HCT116 (cell line): Measurements from ENCODE around the gene MIEF2. TPM values are rescaled to one million over a fixed set of nuclear protein-coding genes. Genes with fewer than 3 reads are reported as not detected.

ENCODE experiments used
- ATAC-seq: fragments of 200-7000 bp; cut with Tn5 transposase; 2 replicates; pipeline ENCODE4 v1.9.1; 2020; ENCODE audit warnings: mild to moderate bottlenecking, moderate library complexity
- BruUV-seq: library from RNA; stranded (reverse); fragments of 400-500 nt; replicated peaks from 2 replicates; lab custom pipeline; 2021; lab: Mats Ljungman, UMichigan
- CTCF ChIA-PET: fragments of 300-600 bp; sonication (Branson Sonifier 250); formaldehyde crosslinking; loops from one replicate; lab custom pipeline; 2021; ENCODE audit warnings: antibody characterized with exemption; lab: Charles Lee
- POLR2A ChIA-PET: fragments of 300-600, 350-600 bp; sonication (Branson Sonifier 250); formaldehyde crosslinking; loops from one replicate; lab custom pipeline; 2021; ENCODE audit warnings: antibody characterized with exemption; lab: Charles Lee
- RAD21 ChIA-PET, 2 experiments: fragments of 300-600 bp; sonication (Branson Sonifier 250); formaldehyde crosslinking; loops; one replicate each; lab custom pipeline; 2023; ENCODE audit warnings: low total read pairs in 2 of 2; ENCODE audit not compliant: uncharacterized antibody in 2 of 2, unreplicated experiment in 2 of 2, low non-redundant PET in 1 of 2; lab: Charles Lee
- DNase-seq: peaks from one replicate; pipeline ENCODE4 v3.0.0-alpha.2; 2010; ENCODE audit warnings: low read depth, low spot score
- H2AFZ ChIP-seq: fragments of 200-600 bp; shearing (Covaris generic), sonication (generic); 2 replicates; pipeline ENCODE4 v1.6.1; 2017; ENCODE audit warnings: low read depth, mixed run types, mixed read lengths, antibody characterized with exemption, low read length; ENCODE audit not compliant: poor library complexity, severe bottlenecking
- H3K27ac ChIP-seq: 2 replicates; pipeline ENCODE4 v1.5.1; 2012; ENCODE audit warnings: low read depth, low read length
- H3K27me3 ChIP-seq: fragments of 200-600 bp; sonication (generic); 2 replicates; pipeline ENCODE4 v1.6.1; 2016; ENCODE audit warnings: mixed run types, low read length, mixed read lengths; ENCODE audit not compliant: insufficient read depth
- H3K36me3 ChIP-seq, 2 experiments: fragments of 200-500 bp in 1 of 2; fragments of 200-600 bp in 1 of 2; sonication (Bioruptor generic) in 1 of 2; sonication (generic) in 1 of 2; 2 replicates each; pipeline versions ENCODE4 v1.5.1 to v1.6.1; 2014 to 2016; ENCODE audit warnings: low read length in 2 of 2, inconsistent platforms in 1 of 2, mixed read lengths in 1 of 2, mixed run types in 1 of 2; ENCODE audit not compliant: insufficient read depth in 2 of 2, control insufficient read depth in 1 of 2
- H3K4me1 ChIP-seq, 2 experiments: fragments of 200-600 bp in 1 of 2; sonication (generic) in 1 of 2; 2 replicates each; pipeline versions ENCODE4 v1.5.1 to v1.6.1; 2012 to 2017; ENCODE audit warnings: low read length in 2 of 2, inconsistent platforms in 1 of 2, mild to moderate bottlenecking in 1 of 2, mixed read lengths in 1 of 2, mixed run types in 1 of 2, moderate library complexity in 1 of 2; ENCODE audit not compliant: insufficient read depth in 2 of 2, control insufficient read depth in 1 of 2
- H3K4me2 ChIP-seq: fragments of 200-600 bp; sonication (generic); 2 replicates; pipeline ENCODE4 v1.6.1; 2017; ENCODE audit warnings: mixed run types, low read length, mixed read lengths
- H3K4me3 ChIP-seq, 2 experiments: fragments of 200-600 bp in 1 of 2; sonication (generic) in 1 of 2; replicated peaks in 1 of 2; 2 replicates each; pipeline ENCODE4 v1.5.1; 2011 to 2016; ENCODE audit warnings: low read length in 2 of 2, control low read depth in 1 of 2, low read depth in 1 of 2, mild to moderate bottlenecking in 1 of 2, mixed read lengths in 1 of 2, mixed run types in 1 of 2
- H3K79me2 ChIP-seq: fragments of 200-600 bp; sonication (generic); 2 replicates; pipeline ENCODE4 v1.6.1; 2017; ENCODE audit warnings: mild to moderate bottlenecking, mixed run types, low read length, moderate library complexity, mixed read lengths; ENCODE audit not compliant: insufficient read depth
- H3K9ac ChIP-seq: fragments of 200-600 bp; sonication (generic); 2 replicates; pipeline ENCODE4 v1.6.1; 2016; ENCODE audit warnings: low read length, mixed read lengths
- H3K9me2 ChIP-seq: fragments of 200-600 bp; sonication (generic), shearing (Covaris generic); 2 replicates; pipeline ENCODE4 v1.6.1; 2017; ENCODE audit warnings: mixed run types, mild to moderate bottlenecking, moderate library complexity; ENCODE audit not compliant: insufficient read depth
- H3K9me3 ChIP-seq, 2 experiments: fragments of 200-500 bp in 1 of 2; fragments of 200-600 bp in 1 of 2; sonication (Bioruptor generic) in 1 of 2; sonication (generic) in 1 of 2; 2 replicates each; pipeline ENCODE4 v1.6.1; 2014 to 2017; ENCODE audit warnings: low read length in 2 of 2, mixed read lengths in 2 of 2, inconsistent platforms in 1 of 2, low read depth in 1 of 2, mild to moderate bottlenecking in 1 of 2, mixed run types in 1 of 2, moderate library complexity in 1 of 2; ENCODE audit not compliant: control insufficient read depth in 1 of 2, insufficient read depth in 1 of 2
- H4K20me1 ChIP-seq: fragments of 200-600 bp; sonication (generic), shearing (Covaris generic); 2 replicates; pipeline ENCODE4 v1.6.1; 2017; ENCODE audit warnings: mixed run types, mild to moderate bottlenecking, moderate library complexity; ENCODE audit not compliant: insufficient read depth
- CBX3 ChIP-seq: IDR thresholded peaks from 2 replicates; pipeline ENCODE4 v1.6.1; 2012; ENCODE audit warnings: low read depth
- EGR1 ChIP-seq: IDR thresholded peaks from 2 replicates; pipeline ENCODE4 v1.6.1; 2012; ENCODE audit warnings: low read depth
- ELF1 ChIP-seq: IDR thresholded peaks from 2 replicates; pipeline ENCODE4 v1.6.1; 2012; ENCODE audit warnings: low read depth, borderline replicate concordance
- FOSL1 ChIP-seq: IDR thresholded peaks from 2 replicates; pipeline ENCODE4 v1.6.1; 2012; ENCODE audit warnings: low read depth
- POLR2AphosphoS5 ChIP-seq: IDR thresholded peaks from 2 replicates; pipeline ENCODE4 v1.6.1; 2011; ENCODE audit warnings: mild to moderate bottlenecking, low read depth, low read length, moderate library complexity
- SIN3A ChIP-seq: IDR thresholded peaks from 2 replicates; pipeline ENCODE4 v1.6.1; 2012; ENCODE audit warnings: low read depth
- SRF ChIP-seq: IDR thresholded peaks from 2 replicates; pipeline ENCODE4 v1.6.1; 2012; ENCODE audit warnings: low read depth
- TCF7L2 ChIP-seq: IDR thresholded peaks from 2 replicates; pipeline ENCODE4 v1.7.0; 2011; ENCODE audit warnings: borderline replicate concordance, inconsistent platforms; ENCODE audit not compliant: insufficient read depth, insufficient read length; ENCODE audit errors: extremely low read depth
- ZFX ChIP-seq: fragments of 450-650 bp; IDR thresholded peaks from 2 replicates; pipeline ENCODE4 v1.6.1; 2017
- ZNF274 ChIP-seq: fragments of 200-500 bp; sonication (Bioruptor generic); IDR thresholded peaks from 2 replicates; pipeline ENCODE4 v1.6.1; 2014; ENCODE audit warnings: mild to moderate bottlenecking, low read depth, low read length, inconsistent platforms
- intact Hi-C: fragments of 100-400 bp; cut with micrococcal nuclease; formaldehyde crosslinking; loops from 2 replicates; pipeline ENCODE4 v1.10.0; 2022
- total RNA-seq: library from RNA; stranded (reverse); gene quantifications from one replicate; pipeline ENCODE4 v1.2.1, GENCODE V29; 2021; ENCODE audit not compliant: unreplicated experiment
- TF ChIP-seq, protein P1 (sequence below): IDR thresholded peaks from 2 replicates; pipeline ENCODE4 v1.6.1; 2011; ENCODE audit warnings: mild to moderate bottlenecking, low read length, moderate library complexity; ENCODE audit not compliant: insufficient replicate concordance; ENCODE audit errors: extremely low read depth
- TF ChIP-seq, protein P2 (sequence below): IDR thresholded peaks from 2 replicates; pipeline ENCODE4 v1.6.1; 2012
- TF ChIP-seq, protein P3 (sequence below): IDR thresholded peaks from 2 replicates; pipeline ENCODE4 v1.6.1; 2012; ENCODE audit warnings: low read depth

Gene MIEF2
- total RNA-seq, 1 experiment from 2014 or later: 9.3 TPM

DNA sequence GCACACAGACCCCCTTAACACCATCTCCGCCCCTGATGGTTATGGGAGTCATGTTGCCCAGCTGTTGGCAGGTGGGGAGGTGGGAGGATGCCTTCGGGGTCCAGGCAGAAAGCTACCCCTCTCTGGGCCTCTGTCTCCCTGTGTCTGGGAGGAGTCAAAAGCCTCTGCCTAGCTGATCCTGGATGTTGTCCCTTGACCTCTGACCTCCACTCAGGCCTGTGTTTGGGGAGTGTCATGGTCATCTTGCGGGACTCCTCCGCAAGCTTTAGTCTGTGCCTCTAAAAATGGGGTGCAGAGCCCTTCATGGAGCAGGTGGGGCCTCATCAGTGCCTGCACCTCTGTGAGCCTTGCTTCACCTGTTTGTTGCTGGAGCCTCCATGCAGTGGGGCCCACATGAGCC is 31.2 kb upstream of the MIEF2 start:
- RAD21 ChIA-PET: no interaction called here
- no TSS peak for BruUV-seq
- Histone ChIP-seq H4K20me1 (no peaks in the 10 kb centered on the region), H3K36me3 (no peaks in the 10 kb centered on the region), H3K27ac (no peak overlapping the region), H3K9ac (no peak overlapping the region), H3K4me3 (no peak overlapping the region), H3K9me2 (no peaks in the 10 kb centered on the region), H3K4me2 (no peak overlapping the region), H3K79me2 (peaks cover 17% of the 10 kb centered on the region), H3K4me1 (peaks cover 12 to 17% of the 10 kb centered on the region in 2 experiments; a peak in 3 of 4 replicates), H3K27me3 (no peaks in the 10 kb centered on the region), H2AFZ (no peak overlapping the region), H3K9me3 (no peaks in the 10 kb centered on the region)
- CTCF ChIA-PET: no interaction called here
- POLR2A ChIA-PET: no interaction called here
- intact Hi-C loops: no loop called here
- DNase-seq: no peak
- TF ChIP-seq ELF1: no peak
- ATAC-seq: no peak

DNA sequence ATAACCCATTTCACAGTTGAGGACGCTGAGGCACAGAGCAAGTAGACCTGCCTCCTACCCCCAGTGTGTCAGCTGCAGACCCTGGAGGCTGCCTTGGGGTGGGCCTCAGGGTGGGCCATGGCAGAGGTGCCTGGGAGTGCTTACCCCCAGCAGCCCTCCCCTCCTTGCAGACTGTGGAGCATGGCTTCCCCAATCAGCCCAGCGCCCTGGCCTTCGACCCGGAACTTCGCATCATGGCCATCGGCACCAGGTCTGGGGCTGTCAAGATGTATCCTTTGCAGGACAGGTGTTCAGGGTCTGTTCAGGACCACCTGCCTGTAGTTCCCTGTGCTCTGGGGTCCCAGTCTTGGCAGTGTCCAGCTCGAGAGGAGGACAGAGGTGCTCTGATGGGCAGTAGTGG is 30.7 kb upstream of the MIEF2 start:
- DNase-seq: no peak
- peaks cover 11 to 13% of the 10 kb centered on the region in 2 experiments; a peak in 3 of 4 replicates for H3K4me1 ChIP-seq
- TF ChIP-seq ZNF274 (no peak), CBX3 (no peak), ZFX (no peak), FOSL1 (no peak), POLR2AphosphoS5 (no peak), SIN3A (no peak), EGR1 (no peak), SRF (no peak), TCF7L2 (no peak)
- TF ChIP-seq, protein P1, sequence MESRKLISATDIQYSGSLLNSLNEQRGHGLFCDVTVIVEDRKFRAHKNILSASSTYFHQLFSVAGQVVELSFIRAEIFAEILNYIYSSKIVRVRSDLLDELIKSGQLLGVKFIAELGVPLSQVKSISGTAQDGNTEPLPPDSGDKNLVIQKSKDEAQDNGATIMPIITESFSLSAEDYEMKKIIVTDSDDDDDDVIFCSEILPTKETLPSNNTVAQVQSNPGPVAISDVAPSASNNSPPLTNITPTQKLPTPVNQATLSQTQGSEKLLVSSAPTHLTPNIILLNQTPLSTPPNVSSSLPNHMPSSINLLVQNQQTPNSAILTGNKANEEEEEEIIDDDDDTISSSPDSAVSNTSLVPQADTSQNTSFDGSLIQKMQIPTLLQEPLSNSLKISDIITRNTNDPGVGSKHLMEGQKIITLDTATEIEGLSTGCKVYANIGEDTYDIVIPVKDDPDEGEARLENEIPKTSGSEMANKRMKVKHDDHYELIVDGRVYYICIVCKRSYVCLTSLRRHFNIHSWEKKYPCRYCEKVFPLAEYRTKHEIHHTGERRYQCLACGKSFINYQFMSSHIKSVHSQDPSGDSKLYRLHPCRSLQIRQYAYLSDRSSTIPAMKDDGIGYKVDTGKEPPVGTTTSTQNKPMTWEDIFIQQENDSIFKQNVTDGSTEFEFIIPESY: no peak
- TF ChIP-seq, protein P2, sequence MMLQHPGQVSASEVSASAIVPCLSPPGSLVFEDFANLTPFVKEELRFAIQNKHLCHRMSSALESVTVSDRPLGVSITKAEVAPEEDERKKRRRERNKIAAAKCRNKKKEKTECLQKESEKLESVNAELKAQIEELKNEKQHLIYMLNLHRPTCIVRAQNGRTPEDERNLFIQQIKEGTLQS: no peak
- TF ChIP-seq, protein P3, sequence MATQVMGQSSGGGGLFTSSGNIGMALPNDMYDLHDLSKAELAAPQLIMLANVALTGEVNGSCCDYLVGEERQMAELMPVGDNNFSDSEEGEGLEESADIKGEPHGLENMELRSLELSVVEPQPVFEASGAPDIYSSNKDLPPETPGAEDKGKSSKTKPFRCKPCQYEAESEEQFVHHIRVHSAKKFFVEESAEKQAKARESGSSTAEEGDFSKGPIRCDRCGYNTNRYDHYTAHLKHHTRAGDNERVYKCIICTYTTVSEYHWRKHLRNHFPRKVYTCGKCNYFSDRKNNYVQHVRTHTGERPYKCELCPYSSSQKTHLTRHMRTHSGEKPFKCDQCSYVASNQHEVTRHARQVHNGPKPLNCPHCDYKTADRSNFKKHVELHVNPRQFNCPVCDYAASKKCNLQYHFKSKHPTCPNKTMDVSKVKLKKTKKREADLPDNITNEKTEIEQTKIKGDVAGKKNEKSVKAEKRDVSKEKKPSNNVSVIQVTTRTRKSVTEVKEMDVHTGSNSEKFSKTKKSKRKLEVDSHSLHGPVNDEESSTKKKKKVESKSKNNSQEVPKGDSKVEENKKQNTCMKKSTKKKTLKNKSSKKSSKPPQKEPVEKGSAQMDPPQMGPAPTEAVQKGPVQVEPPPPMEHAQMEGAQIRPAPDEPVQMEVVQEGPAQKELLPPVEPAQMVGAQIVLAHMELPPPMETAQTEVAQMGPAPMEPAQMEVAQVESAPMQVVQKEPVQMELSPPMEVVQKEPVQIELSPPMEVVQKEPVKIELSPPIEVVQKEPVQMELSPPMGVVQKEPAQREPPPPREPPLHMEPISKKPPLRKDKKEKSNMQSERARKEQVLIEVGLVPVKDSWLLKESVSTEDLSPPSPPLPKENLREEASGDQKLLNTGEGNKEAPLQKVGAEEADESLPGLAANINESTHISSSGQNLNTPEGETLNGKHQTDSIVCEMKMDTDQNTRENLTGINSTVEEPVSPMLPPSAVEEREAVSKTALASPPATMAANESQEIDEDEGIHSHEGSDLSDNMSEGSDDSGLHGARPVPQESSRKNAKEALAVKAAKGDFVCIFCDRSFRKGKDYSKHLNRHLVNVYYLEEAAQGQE: no peak
- TF ChIP-seq, all 23 proteins: peak for 0
- no peaks in the 10 kb centered on the region for H4K20me1 ChIP-seq
- H3K9ac ChIP-seq: no peak overlapping the region
- no TSS peak for BruUV-seq
- ChIA-PET POLR2A (no interaction called here), CTCF (no interaction called here), RAD21 (no interaction called here)
- H3K4me2 ChIP-seq: no peak overlapping the region
- peaks cover 17% of the 10 kb centered on the region for H3K79me2 ChIP-seq
- H3K9me3 ChIP-seq: no peaks in the 10 kb centered on the region
- H3K4me3 ChIP-seq: no peak overlapping the region
- H3K9me2 ChIP-seq: no peaks in the 10 kb centered on the region
- no peaks in the 10 kb centered on the region for H3K27me3 ChIP-seq
- no peak for ATAC-seq
- H3K36me3 ChIP-seq: no peaks in the 10 kb centered on the region
- no peak overlapping the region for H2AFZ ChIP-seq
- intact Hi-C loops: no loop called here
- H3K27ac ChIP-seq: no peak overlapping the region
